ENCODE measurements around the gene CA10.

The CA10 gene

DNA sequence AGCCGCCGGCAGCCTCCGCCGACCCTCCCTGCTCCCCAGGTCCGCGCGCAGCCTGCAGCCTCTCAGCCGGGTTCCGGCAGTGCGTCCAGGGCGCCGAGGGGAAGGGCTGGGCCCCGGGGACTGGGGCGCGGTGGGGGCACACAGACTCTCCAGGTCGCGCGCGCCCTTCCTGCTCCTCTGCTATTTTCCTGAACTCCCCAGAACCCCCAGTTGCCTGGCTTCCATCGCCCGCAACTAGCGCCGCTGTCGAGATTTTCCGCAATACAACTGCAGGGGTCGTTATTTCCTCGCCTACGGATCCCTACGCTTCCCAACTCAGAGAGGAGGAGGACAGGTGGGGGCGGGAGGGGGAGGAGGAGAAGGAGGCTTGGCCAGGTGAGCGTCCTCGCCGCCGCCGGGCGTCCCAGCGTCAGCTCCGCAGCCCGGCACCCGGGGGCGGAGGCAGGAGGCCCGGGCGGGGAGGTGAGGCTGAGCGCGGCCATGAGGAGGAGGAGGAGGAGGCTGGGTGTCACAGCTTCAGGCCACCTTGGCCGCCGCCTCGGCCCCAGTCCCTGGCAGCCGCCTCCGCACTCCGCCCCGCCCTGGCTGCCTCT is at the start of gene CA10:
Gene CA10 (minus strand): TSS at position 265 of the 593 bp plus-strand sequence.
- no peak for DNase-seq

DNA sequence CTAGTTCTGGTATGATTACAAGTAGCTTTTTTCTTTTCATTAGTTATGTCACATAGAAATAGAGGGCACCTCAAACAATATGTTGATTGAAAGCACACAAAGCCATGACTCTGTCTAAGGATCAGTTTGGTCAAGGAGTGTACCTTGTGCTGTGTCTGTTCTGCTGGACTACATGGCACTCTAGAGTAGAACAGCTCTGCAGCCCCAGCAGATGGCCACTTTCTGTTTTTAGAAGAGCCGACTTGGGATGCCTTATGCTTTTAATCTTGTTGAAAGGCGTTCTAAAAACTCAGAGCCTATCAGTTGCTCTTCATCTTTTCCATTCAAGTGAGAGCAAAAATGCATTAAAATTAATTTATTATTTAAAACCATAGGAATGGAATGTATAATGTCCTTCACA is 49.3 kb upstream of the CA10 start:
- no peak for DNase-seq

DNA sequence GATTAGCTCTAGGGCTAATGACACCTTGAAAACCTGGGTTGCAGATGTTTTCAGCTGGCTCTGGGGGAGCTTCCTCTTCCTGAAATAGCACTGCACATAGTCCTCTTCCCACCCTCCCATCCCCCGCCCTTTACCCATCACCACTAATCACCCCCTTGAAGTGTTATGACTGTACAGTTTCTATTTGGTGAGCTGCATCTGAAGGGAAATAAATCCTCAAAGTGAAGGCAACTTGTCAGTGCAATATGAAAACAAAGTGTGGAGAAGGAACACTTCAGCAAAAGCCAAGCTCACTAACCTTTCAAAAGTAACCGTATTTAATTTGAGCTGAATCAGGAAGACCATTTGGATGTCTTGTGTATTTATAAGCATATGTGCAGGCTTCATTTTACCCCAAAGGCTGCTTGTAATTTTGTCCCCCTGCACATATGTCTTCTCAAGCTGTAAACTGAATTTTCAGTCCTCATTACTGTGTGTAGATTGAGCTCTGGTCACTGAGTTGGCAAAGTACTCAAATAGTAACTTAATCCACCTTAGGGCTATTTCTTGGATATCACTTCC is 44.1 kb upstream of the CA10 start:
- no peak for DNase-seq

DNA sequence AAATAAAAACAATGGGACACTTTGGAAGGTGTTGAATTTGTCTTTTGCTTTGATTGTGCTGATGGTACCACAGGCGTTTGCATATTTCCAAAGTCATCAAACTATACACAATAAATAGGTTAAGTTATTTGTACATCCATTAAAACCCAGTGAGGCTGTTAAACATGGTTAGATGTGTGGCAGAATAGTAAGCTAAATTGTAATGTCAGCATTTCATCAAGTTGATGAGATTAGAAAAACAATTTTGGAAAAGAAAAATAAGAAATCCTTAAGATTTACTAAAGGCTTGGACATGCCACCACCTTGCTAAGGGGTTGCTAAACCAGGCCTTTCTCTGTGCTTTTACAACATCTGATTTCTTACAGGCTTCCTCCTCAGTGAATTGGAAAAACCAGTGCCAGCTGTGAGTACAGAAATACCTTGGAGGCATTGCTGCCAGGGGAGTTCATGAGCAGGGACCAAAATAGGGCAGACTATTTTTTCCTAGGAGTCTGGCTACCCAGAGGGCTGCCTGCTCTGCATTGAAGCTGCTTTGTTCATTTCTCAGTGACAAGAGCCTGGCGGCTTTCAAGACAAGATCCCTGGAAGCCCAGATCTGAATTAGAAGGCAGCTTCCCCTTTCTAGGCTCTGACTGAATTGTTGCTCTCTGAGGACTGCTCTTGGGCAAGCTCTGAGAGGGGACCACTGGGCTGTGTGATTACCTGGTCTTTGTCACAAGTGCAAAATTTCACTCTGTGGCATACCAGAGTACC is 43.4 kb upstream of the CA10 start:
- no peak for DNase-seq

DNA sequence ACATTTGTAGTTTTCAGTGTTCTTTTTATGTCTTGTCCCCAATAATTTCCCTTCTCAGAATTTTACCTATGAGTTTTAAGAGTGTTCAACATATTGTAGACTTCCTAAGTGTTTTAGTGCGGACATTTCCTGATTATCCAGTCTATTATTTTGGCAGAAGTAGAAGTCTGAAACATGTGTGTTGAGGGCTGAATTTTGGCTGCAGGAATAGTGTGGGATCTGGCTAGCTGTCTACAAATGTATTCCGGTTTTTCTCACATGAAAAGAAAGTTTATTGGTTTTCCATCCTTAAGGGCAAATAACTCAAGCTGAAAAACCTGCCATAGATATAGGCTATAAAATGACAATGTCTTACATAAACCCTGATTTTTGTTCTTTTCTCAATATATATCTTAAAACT is 33.0 kb upstream of the CA10 start:
- DNase-seq: no peak

DNA sequence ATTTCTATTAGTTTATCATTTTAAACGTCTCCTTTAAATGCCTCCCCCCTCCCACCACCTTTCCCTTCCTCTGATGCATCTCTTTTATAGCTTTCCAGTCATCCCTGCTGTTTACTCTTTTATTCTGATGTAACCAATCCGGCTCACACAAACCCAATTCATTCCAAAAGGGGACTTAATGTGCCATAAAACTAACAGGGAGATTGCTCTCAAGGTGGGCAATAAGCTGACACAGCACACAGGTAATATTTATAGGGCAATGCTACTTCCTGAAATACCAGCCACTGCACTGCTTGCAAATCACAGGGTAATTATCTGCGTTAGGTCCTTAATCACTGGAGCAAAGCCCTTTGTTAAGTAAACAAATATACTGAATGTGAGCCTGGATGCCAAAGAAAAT is 23.3 kb upstream of the CA10 start:
- no peak for DNase-seq

DNA sequence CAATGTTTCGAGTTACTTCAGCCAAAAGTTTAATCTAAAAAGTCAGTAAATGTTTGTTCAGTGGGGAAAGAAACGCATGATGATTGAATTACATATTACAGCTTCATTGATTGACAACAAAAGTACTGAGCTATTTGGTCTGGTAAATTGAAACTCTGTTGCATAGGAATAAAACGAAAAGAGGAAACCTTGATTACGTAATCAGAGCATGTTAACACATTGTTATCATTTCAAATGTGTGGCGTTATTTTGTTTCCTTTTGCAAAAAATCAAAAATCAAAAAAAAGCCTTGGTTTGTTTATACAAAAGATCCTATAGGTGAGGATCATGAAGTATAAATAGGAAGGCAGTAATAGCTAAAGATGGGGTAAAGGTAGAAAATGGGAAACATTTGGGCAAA is 19.5 kb upstream of the CA10 start:
- DNase-seq: peak; percentile 4

DNA sequence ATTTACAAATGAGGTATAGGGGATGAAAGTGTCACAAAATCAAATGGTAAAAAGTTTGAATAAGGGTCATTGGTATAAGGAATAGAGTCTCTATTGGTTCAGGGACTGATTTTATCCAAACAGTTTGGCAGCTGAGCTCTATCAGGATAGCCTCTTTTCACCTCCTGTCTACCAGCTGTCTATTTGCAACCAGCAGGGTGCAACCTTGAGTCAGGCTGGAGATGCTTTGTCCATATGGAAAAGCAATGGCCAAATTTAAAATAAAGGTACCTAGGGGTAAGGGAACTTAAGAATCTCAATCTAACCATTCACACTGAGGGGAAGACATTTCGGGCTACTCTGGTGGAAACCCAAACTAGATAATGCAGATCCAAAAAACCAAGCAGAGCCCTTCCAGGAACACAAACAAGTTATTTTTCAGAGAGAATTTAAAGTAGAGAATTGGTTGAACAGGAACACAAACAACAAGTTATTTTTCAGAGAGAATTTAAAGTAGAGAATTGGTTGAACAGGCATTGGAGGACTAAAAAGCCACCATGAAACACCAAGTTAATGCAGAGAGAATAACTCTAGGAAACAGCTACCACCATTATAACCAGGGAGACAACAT is 12.6 kb upstream of the CA10 start:
- peak; percentile 29 for DNase-seq

DNA sequence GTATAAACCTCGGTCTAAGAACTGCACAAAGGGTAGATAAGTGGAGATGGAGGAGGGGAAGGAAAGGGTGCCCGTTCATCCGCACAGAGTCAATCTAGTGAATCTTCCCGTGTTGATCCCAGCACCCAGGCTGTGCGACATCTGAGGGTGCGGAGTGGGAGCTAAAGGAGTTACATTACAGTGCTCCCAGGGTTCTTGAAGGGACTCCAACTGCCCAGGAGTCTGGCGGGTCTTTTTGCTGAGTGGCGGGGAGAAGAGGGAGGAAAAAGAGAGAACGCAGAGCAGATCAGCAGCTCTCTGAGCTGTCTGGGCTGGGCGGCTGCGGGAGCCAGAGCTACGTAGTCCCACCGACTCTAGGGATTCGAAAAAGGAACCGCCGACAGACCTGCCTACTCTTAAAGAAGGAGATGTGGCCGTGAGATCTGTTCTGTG is 1.6 kb upstream of the CA10 start:
- DNase-seq: no peak

DNA sequence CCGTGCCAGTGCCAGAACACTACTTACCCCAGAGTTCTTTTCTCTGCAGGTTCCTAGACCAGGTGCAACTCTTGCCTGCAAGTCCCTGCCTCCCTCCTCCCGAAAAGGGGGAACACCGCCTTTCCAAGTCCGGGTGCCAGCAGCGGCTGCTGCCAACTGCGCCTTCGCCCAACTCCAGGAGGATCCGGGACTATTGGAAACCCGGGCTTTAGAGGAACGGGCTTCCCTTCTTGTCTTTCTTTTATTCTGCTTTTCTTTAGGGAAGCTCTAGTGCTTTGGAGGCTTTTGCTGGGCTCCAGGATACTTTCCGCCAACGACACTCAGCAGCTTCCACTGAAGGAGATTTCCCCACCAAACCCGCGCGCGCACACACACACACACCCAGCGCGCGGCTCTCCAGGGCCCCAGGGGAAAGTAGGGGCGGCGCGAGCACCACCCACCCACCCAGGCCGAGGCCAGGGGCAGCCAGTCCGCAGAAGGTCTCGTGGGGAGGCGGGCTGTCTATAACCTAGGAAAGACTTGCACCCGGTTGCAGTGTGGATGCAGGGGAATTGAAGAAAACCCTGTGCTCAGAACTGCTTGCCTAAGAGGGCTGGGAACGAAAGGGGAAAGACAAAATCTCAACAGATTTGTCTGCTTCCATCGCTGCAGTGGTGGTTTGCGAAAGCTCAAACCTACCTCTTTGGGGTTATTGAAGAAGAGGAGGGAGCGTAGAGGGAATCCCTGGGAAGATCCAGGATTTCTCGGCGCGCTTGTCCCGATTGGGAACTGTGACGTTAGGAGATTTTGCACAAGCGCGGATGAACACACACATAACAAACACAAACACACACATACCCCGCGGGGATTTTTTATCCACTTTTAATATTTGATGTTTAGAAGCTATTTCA is 977 bp upstream of the CA10 start:
- no peak for DNase-seq

DNA sequence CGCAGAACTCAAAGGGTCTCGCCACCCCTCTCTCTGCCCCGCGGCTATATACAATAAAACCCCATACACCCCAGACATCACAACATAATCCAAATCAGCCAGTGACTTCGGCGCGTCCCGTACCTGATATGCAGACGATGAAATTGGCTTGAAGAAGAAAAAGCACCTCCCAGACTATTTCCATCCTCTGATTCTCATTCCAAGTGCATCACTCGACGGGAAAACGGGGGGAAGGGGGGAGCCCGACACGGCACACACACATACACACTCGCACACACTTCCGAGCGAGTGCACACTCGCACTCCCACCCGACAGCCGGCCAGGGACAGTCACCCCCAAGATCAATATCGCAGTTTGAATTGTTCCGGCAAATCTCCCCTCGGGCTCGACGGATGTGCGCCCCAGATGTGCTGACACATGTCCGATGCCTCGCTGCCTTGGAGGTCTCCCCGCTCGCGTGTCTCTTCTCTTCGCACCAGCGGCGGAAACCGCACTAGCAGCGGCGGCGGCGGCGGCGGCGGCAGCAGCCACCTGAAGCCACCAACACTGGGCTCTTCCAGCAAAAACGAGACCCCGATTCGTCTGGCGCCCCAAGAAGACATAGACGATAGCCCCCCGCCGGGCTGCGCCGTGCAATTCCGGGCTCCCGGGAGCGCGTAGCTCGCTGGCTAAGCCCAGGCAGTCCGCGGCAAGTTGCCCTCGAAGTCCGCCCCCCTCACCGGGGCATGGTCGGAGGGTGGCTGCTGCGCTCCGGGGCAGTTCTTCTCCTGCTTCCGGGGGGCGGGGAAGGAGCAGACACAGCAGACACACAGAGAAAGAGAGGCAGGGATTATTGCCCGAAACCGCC is 688 bp downstream of the CA10 start:
- peak; percentile 2 for DNase-seq

DNA sequence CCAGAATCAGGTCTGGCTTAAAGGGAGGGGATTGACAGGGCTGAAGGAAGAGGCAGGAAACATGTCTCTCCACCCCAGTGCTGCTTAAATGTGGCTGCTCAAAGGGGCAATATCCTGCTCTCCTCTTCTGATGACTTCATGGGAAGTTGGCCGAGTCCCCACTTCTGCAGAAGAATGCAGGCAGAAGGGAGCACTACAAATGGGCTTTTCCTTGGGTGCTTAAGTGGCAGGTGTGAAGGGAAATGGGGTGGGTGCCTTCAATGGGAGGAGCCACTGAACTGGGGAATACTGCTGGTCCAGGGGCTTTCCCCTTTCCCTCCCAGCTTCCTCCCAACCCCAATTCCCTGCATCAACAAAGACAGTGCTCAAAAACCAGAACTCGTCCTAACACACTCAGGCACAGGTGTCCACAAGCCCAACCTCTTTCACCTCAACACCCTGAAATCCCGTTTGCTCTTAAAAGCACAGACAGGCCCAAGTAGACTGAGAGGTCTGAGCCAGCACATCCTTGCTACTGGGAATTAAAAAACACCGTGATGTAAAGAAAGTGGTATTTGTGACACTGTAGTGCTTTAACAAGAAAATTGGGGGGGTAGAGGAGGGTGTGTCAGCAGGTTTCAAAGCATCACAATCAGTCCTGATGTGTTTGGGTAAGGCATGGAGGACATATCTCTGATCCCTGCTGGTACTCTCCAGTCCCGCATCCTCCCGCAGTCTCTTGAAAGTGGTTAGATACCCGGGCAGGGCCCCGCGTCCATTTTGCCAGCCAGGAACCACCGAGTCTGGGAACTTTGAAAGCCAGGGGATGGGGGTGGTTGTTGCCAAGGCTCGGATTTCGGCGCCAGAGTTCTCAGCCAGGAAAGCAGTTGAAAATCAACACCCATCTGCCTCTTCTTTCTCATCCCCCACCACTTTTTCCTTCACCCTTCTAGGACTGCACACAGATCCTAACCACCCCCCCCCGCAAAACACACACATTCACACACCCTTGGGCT is 1.6 kb downstream of the CA10 start:
- no peak for DNase-seq

DNA sequence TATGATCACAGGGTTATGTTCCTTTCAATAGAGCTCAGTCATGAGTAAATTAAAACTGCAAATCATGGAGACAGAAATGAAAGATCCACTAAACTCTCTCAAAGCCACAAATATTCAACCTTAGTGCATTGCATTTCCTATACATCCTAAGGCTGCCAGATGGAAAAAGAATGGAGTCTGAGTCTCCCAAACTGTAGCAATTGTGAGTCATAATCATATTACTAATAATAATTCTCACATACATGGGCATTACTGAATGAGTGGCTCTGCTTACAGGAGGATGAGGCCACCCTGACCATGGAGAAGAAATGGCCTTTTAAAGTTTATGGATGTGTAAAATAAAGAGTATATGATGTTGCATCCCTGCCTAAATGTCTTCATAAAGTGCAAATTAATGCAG is 3.2 kb downstream of the CA10 start:
- no peak for DNase-seq

DNA sequence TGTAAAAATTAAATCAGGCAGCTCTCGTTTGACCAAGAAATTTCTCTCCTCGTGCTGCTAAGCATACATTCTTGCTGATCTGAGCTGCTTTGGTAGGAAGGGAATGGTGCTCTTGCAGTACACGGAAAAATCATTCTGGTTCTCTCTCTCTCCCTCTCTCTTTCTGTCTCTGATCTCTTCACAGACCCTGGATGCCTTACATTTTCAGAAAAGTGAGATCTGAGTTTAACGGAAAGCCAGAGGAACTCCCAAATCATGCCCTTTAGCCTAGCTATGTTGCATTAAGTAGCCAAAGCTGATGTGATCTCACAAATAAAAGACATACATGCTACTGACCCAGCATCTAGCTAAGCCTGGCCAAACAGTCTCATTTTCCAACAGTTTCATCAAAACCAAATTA is 4.0 kb downstream of the CA10 start:
- DNase-seq: no peak

DNA sequence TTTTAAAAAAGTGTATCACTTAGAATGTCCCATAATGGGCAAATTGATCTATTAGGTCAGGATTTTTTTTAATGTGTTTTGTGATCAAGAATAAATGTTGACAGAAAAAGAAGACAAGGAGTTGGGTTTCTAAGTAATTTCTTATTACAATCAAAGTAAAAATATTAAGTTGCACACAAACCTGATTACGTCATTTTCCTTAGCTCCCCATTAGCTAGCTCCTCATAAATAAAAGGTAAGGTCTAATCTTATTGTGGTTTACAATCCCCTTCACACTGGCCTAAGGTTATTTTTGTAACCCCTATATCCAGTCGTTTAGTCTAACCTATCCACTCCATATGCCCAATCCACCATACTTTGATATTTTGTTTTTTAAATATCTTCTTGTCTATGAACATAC is 7.6 kb downstream of the CA10 start:
- no peak for DNase-seq

DNA sequence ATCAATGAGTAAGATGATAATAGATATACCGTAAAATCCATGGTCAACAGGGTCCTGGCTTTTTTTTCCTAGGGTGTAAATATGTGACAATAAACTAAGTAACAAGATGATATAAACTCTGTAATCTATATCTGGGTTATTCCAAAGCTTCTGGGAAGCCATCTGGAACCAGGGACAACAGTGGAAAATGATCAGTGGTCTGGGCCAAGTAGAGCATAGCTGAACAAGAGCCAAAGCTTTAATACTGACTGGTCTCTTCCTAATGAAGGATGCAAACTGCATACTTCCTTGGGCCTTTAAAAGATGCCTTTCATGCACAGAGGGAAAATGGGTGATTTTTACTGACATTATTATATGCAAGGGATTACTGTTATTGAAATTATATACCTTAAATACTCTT is 8.9 kb downstream of the CA10 start:
- no peak for DNase-seq

DNA sequence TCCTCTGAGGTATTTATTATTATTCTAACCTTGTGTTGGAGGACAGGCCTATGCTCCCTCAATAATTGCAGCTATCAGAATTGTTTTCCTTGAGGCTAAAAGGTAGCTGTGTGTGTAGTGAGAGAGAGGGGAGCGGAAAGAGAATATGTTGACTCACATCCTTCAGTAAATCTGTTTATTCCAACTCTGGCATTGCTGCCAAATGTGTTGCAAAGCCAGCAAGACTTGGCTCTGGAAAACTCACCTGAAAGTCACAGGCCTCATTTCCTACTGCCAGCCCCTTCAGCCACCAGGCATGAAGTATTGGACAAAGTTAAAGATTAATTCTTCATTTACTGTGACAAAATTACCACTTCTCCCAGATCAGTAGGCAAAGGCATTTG is 9.6 kb downstream of the CA10 start:
- no peak for DNase-seq

DNA sequence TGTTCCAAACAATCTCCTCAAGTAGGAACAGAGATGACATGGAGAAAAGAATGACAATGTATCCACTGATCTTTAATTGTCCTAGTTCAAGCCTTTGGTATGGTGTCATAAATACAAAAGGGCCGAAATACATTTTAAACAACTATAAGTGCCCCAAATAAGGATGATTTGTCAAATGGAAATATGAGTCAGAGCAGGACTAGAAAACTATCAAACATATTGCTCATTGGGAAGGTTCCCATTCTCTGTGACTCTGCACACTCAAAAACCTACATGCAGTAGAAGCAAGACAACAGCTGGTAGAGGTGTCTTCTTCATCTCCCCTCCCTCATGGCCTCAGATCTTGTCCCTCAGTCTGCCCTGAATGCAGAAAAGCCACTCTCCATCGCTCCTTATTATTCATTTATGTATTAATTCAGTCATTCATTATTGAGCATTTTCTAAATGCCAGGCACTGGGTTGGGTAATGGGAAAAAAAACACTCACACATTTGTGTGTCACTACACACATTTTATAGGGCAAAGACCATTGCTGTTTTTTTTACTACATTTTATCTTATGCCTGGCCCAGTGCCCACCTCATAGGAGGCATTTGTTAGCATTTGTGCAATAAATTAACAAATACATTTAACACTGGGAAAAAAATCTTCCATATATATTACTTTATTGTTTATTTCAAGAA is 10.1 kb downstream of the CA10 start:
- no peak for DNase-seq

DNA sequence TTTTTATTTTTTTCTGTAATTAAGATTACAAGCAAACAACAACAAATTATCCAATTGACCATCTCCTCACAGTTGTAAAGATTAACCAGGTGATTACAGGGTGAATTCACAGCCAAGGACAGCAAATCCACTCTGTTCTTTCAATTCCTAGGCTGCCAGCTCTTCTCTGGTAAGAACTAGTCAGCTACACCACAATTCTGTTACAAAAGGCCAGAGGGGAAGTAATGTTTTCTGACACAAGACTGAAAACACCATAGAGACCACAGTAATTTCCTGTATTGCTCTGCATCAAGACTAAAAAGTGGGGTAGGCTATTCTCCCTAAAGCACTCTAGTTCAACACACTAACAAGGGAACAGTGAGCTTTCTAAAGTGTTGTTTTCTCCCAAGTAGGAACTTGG is 10.6 kb downstream of the CA10 start:
- DNase-seq: peak; percentile 27

DNA sequence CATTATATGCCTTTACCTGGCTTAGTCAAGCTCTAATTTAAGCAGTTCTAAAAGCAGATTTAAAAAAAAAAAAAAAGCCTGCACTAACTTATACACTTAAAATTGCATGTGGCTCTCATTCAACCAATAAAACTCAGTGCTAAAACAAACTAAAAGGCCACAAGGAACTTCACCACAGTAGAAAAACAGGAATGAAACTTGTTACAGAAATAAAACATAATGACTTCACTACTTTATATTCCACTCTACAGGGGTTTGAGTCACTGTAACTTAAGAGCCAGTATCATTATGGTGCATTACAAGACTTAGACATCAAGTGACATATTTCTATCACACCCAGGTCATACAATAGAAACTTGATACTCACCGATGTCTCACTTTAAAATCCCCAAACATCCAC is 11.1 kb downstream of the CA10 start:
- DNase-seq: no peak

All from hematopoietic multipotent progenitor cell treated with erythropoietin and hydrocortisone succinate and interleukin-3 and kit ligand, for 4 days (in vitro differentiated cells).